NCI-H1105 treated with DMSO at 0.1 percent for 48 hours (cell line): ENCODE results near the gene AVP.

Experiments used
- DNase-seq: peaks from one replicate; lab custom pipeline; 2025; lab: John Stamatoyannopoulos, UW

The AVP gene

GRCh38 chr20:3047486-3048419 is 36.8 kb downstream of the AVP start:
- DNase-seq: no peak

GRCh38 chr20:3046677-3047462 is 37.7 kb downstream of the AVP start:
- DNase-seq: peak; percentile 88

- peak; percentile 82 for DNase-seq
These were observed 38.5 kb downstream of the AVP start, which contains the start of gene MRPS26 for GRCh38 chr20:3045816-3046676. Gene MRPS26, plus strand, starts transcription at chr20:3046052. Its CDS starts 17 bp downstream, at chr20:3046069.

DNA sequence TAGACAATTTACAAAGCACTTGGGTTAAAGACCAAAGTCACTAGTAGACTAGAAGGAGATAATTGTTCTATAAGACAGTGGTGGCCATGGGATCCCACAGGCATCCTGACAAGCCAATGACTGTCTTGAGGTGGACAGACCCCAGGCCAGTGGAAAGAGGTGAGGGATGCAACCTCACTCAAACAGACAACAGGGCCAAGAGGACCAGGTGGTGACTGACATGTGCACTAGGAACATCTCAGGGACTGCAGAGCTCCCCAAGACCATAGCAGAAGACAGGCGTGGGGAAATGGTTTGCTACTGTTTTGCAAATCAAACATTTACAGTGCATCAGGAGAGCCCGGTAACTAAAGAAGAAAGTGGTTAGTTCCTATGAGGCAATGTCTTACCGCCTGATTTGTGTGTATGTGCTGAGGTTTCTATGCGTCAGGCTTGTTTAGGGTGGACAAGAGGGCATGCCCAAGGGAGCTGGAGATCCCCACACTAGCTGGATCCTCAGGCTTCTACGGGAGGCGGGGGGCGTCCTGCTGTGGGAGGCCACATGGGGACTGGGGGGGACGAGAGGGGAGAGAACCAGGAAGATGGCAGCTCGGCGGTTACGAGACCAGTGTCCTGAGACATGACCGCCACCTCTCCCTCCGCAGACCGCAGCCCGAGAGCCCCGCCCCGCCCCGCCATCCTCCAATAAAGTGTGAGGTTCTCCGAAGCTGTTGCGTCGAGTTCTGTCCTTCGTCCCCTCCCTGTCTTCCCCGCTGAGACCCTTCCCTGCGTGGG is 39.3 kb downstream of the AVP start:
- peak; percentile 74 for DNase-seq

DNA sequence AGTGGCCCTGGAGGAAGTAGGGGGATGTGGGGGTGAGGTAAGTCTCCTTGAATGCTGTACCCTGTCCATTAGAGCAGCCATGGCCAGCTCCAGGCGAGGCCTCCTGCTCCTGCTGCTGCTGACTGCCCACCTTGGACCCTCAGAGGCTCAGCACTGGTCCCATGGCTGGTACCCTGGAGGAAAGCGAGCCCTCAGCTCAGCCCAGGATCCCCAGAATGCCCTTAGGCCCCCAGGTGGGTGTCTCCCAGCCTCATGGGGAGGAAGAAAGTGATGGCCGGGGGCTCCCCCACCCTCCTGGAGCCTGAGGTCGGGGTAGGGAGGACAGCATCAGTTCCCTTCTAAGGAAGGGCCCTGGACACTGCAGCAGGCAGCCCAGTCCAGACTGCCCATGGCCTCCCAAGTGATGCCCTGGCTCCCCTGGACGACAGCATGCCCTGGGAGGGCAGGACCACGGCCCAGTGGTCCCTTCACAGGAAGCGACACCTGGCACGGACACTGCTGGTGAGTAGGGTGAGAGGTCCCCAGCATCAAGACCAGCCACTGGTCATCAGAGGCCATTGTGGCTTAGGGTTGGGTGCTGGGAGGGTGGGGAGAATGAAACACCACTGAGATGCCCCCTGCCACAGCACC is 40.1 kb downstream of the AVP start:
- no peak for DNase-seq

DNA sequence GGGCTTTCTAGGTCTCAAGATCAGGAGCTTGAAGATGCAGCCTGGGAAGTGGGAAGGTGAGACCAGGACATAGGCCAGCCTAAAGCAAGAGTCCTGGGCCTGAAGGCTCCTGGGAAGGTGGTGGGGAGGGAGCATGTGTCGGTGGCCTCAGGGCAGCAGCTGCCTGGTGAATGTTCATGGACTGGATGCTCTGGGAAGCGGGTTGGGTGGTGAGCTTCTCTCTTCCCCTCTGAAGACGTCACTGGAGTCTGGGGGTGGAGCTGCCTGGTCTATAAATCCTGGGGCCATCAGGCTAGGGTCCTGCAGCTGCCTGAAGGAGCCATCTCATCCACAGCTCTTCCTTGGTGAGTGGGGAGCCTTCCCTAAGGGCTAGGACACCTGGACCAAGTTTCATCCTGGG is 41.2 kb downstream of the AVP start, which contains the start of gene GNRH2:
Gene GNRH2 (plus strand): TSS at position 301 of the 400 bp plus-strand sequence. CDS start 793 bp downstream, outside the sequence.
- no peak for DNase-seq

DNA sequence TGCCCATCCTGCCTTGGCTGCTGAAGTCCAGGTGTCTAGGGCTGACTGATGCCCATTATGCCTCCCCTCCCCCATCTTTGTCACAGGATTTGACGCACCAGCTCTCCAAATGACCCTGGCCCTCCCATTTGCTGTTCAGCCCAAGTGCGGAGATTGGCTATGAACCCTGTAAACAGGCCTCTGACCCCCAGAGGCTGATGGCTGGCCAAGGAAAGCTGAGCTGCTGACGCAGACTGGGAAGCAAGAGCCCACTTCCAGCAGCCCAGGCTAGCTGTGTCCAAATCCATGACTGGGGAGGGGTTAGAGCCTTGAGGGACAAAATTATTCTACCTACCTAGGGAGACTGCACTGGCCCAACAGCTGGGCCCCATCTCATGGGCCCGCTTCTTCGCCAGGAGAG is 41.9 kb downstream of the AVP start:
- no peak for DNase-seq

DNA sequence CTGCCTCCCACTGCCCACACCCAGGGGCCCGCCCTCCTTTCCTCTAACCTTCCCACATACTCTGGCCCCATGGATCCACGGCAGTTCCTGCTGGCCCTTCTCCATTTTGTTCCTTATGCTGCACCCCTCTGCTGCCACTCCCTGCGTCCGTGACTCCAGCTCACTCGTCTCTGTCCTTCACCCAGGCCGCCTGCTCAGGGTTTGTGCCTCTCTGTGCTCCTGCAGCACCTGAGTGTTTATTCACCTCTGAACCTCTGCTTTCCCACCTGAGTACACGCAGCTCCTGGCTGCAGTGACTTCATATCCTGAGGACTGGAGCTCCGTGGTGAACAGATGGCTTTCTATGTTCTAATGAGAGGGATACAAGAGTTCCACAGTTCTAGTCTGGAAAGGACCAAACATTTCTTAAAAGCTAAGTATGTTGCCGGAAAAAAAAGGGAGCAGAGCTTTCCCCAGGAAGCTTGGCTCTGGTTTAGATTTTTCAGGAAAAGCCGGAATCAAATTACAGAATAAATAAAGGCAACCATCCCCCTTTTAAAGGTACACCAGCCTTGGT is 42.6 kb downstream of the AVP start:
- DNase-seq: no peak

- DNase-seq: no peak
These were observed 44.4 kb downstream of the AVP start for GRCh38 chr20:3040086-3040485.

- no peak for DNase-seq
These were observed 45.1 kb downstream of the AVP start for GRCh38 chr20:3039426-3039825.

DNA sequence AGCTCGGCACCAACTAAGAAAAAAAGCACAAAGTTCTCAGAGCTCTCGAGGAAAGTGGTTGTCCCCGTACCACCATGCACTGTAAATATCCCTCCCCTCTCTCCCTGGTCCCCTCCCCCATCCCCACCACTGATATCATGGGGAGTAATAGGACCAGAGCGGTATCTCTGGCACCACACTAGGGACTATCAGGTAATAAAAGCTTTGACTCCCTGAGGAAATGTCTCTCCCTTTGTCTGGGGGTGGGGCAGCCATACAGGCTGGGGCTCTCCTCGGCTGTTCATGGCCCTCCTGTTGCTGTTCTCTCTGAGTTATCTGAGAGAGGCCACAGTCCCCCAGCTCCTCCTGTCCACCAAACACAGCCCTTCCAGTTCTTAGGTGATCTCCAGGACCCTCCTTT is 46.1 kb downstream of the AVP start:
- no peak for DNase-seq

DNA sequence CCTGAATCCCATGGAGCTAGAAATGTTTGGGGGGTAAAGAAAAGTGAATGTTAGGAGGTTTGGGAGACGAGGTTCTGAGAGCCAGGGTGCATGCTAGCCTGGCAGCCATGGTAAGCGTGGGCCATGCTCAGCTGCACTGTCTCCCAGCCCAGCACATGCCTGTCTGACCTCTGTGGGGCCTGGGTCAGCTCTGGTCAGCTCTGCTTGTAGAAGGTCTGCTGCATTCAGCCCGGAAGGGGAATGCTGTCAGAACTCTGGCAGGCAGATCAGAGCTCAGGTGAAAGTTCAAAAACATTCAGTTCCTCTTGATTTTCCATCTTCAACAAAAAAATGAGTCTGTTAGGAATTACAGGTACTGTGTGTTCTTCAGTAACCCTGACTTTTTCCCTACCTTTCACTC is 46.9 kb downstream of the AVP start:
- DNase-seq: no peak

- DNase-seq: no peak
These were observed 51.9 kb downstream of the AVP start for GRCh38 chr20:3032624-3033023.
